Prostate gland (tissue), 2 donors: Measurements from ENCODE around the gene BOLL. TPM values are rescaled to one million over a fixed set of nuclear protein-coding genes. Genes with fewer than 3 reads are reported as not detected.
A peak's percentile ranks its signal among the peaks of the same experiment; 100 is the strongest.

ENCODE experiments used
- DNase-seq: peaks from one replicate; pipeline ENCODE4 v3.0.0-alpha.2; 2019; ENCODE audit warnings: low spot score
- H3K27ac ChIP-seq, 2 donors: fragments of 200-600 bp; sonication (generic); 2 replicates each; pipeline ENCODE4 v1.5.1; 2017 to 2019
- H3K27me3 ChIP-seq: fragments of 200-600 bp; sonication (generic); replicated peaks from 2 replicates; pipeline ENCODE4 v1.5.1; 2019; ENCODE audit not compliant: insufficient read depth
- H3K36me3 ChIP-seq, 2 donors: fragments of 200-600 bp; sonication (generic); 1 replicate in 1 of 2; 2 replicates in 1 of 2; pipeline versions ENCODE4 v1.5.1 to v1.8.1; 2017 to 2019
- H3K4me1 ChIP-seq: fragments of 200-600 bp; sonication (generic); replicated peaks from 2 replicates; pipeline ENCODE4 v1.5.1; 2019
- H3K4me3 ChIP-seq, 2 donors: fragments of 200-600 bp; sonication (generic); 2 replicates each; pipeline ENCODE4 v1.5.1; 2017 to 2019
- H3K9me3 ChIP-seq: fragments of 200-600 bp; sonication (generic); 2 replicates; pipeline ENCODE4 v1.5.1; 2017
- POLR2A ChIP-seq: fragments of 450-650 bp; IDR thresholded peaks from one replicate; pipeline ENCODE4 v1.6.1; 2016; ENCODE audit warnings: antibody characterized with exemption, mild to moderate bottlenecking
- POLR2AphosphoS5 ChIP-seq: sonication (generic); formaldehyde crosslinking; IDR thresholded peaks from one replicate; pipeline ENCODE4 v1.6.1; 2017; ENCODE audit warnings: antibody characterized with exemption
- WGBS: methylation state at CpG from one replicate; pipeline ENCODE4 v1.1.5; 2018; 5-methylcytosine and 5-hydroxymethylcytosine counted together
- intact Hi-C: fragments of 100-400 bp; cut with DNase I; formaldehyde crosslinking; loops from one replicate; pipeline ENCODE4 v1.14.2; 2022
- total RNA-seq, 2 donors: library from RNA; depleted of rRNA; stranded (reverse); fragments of >200 nt; gene quantifications; one replicate each; pipeline ENCODE4 v1.1.0, GENCODE V29; 2016
- TF ChIP-seq, protein P1 (sequence below), 4 experiments: fragments of 200-600 bp in 2 of 4; fragments of 450-650 bp in 2 of 4; sonication (generic) in 2 of 4; IDR thresholded peaks; 1 replicate in 3 of 4; 2 replicates in 1 of 4; pipeline ENCODE4 v1.5.1; 2016 to 2019; ENCODE audit warnings: antibody characterized with exemption in 4 of 4, mild to moderate bottlenecking in 2 of 4, moderate library complexity in 2 of 4

Gene BOLL
- total RNA-seq, 2 donors from 2014 or later: 13.9 TPM; not detected in 1

DNA sequence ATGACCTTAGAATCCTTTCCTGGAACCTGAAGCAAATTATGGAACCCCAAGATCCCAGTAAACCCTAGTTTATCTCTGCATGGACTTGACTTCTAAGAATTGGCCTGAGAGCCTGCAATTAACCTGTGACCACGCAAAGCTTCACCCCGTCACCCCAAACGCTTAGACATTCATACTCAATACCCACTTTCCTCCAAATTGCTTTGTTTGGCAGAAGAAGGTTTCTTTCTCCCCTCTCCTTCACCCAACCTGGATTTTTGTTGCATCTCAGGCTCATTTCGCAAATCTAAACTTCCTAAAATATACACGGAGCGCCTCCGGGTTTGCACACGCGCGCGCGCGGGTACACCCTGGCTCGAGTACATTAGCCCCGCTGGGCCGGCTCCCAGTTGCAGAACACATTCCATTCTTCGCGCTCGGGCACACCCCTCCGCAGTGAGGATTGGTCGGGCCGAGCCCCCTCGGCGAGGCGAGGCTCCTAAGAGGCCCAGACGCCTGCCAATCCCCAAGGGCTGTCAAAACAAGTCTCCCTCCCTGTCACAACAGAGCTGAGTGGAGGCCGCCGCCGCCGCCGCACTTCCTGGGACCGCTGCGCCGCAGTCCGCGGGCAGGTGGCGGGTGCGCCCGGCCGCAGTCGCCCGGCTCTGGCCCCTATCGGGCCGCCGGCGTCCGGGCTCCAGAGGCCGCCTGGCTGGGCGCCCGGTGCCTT lies 19.1 kb upstream of the BOLL start, which contains the start of gene PLCL1:
PLCL1 (plus strand) TSS at position 545 of the 709 bp plus-strand sequence.
- intact Hi-C loops: loop anchor here (5.0 to 10.0 kb wide), 4 partner anchors 121 to 421 kb away; no protein-coding TSS in a partner anchor
- Histone ChIP-seq H3K27me3 (no peaks in the 10 kb centered on the region), H3K36me3 (no peaks in the 10 kb centered on the region), H3K9me3 (no peaks in the 10 kb centered on the region), H3K4me3 (peak within 1 kb of the TSS; percentile 70 to 75), H3K27ac (peak within 1 kb of the TSS; percentile 68 to 74), H3K4me1 (peaks cover 4% of the 10 kb centered on the region)
- DNase-seq: peak; percentile 94
- WGBS: 1% methylated on average over 47 of the region's 50 CpGs
- TF ChIP-seq POLR2AphosphoS5 (peak; percentile 88), POLR2A (peak; percentile 83)
- TF ChIP-seq, protein P1, sequence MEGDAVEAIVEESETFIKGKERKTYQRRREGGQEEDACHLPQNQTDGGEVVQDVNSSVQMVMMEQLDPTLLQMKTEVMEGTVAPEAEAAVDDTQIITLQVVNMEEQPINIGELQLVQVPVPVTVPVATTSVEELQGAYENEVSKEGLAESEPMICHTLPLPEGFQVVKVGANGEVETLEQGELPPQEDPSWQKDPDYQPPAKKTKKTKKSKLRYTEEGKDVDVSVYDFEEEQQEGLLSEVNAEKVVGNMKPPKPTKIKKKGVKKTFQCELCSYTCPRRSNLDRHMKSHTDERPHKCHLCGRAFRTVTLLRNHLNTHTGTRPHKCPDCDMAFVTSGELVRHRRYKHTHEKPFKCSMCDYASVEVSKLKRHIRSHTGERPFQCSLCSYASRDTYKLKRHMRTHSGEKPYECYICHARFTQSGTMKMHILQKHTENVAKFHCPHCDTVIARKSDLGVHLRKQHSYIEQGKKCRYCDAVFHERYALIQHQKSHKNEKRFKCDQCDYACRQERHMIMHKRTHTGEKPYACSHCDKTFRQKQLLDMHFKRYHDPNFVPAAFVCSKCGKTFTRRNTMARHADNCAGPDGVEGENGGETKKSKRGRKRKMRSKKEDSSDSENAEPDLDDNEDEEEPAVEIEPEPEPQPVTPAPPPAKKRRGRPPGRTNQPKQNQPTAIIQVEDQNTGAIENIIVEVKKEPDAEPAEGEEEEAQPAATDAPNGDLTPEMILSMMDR (IDR thresholded peaks at IDR 0.05): peak in 2 of 4 experiments; percentile 32 to 34

DNA sequence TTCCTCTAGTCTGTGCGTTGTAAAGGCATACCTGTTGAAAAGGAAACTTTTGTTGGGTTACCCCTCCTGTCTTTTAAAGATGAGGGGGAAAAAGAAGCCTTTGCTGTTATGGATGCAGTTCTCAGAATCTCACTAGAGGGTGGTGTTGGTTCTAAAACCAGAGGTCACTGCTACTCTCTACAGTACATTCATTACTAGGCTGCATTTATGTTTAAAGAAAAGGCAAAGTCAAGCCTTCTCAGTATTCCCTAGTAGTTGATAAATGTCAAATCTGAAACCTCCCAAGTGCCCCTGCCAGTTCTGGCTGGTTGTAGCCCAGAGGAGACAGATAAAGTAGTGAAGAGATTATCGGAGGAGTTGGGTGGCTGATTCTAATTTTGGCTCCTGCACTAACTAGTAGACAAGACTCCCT lies 17.9 kb upstream of the BOLL start:
- H3K9me3 ChIP-seq: no peaks in the 10 kb centered on the region
- H3K27me3 ChIP-seq: no peaks in the 10 kb centered on the region
- no peak overlapping the region for H3K4me3 ChIP-seq
- H3K4me1 ChIP-seq: peaks cover 4% of the 10 kb centered on the region
- intact Hi-C loops: loop anchor here (5.0 to 10.0 kb wide), 4 partner anchors 122 to 422 kb away; no protein-coding TSS in a partner anchor
- H3K36me3 ChIP-seq: no peaks in the 10 kb centered on the region
- WGBS: 19% methylated on average over 2 of the region's 2 CpGs
- no peak overlapping the region for H3K27ac ChIP-seq
- TF ChIP-seq, protein P1 (IDR thresholded peaks at IDR 0.05): peak; percentile 26 to 74 (median 59)
- TF ChIP-seq POLR2AphosphoS5: peak; percentile 8
- no peak for TF ChIP-seq POLR2A
- DNase-seq: peak; percentile 23

DNA sequence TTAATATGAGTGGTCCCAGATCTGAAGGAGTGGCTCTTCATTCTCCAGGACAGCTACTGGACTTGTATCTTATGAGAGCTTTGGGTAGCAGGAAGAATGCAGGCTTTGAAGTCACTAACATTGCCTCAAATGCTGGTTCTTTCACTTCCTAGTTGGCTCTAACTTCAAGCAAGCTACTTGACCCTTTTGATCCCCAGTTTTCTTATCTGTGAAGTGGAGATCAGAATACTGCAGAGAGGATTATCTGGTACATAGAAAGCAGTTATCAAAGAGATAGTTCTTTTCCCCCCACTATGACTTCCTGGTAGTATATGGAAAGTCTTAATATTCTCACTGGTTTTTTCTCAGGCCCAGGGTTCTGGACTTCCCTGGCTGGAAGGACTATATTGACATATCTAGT lies 15.9 kb upstream of the BOLL start:
- Histone ChIP-seq H3K4me1 (peaks cover 4% of the 10 kb centered on the region), H3K27me3 (no peaks in the 10 kb centered on the region), H3K4me3 (no peak overlapping the region), H3K9me3 (no peaks in the 10 kb centered on the region), H3K27ac (no peak overlapping the region), H3K36me3 (no peaks in the 10 kb centered on the region)
- TF ChIP-seq, protein P1 (IDR thresholded peaks at IDR 0.05): no peak
- TF ChIP-seq POLR2AphosphoS5: no peak
- DNase-seq: no peak
- intact Hi-C loops: loop anchor here (5.0 to 10.0 kb wide), 4 partner anchors 124 to 424 kb away; no protein-coding TSS in a partner anchor

DNA sequence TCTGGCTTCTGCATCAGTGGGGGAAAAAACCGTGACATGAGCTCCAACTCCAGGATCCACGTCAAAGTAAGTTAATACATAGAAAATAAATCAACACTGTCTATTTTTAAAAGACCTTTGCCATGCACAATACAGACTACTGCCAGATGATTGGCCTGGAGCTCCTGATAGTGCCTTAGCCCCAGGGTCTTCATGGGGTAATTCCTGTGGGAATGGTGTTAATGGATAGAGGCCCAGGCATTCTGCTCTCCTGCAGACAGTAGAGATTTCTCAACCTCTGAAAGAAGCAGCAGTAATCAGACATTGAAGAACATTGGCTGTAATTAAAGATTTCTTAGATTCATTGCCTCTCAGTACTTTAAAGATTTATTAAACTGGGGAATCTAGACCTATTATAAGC lies 15.0 kb upstream of the BOLL start:
- H3K36me3 ChIP-seq: no peaks in the 10 kb centered on the region
- TF ChIP-seq POLR2A: no peak
- TF ChIP-seq, protein P1 (IDR thresholded peaks at IDR 0.05): no peak
- no peak for TF ChIP-seq POLR2AphosphoS5
- H3K4me1 ChIP-seq: peaks cover 4% of the 10 kb centered on the region
- no peak overlapping the region for H3K27ac ChIP-seq
- no peak for DNase-seq
- WGBS: 76% methylated on average over 2 of the region's 2 CpGs
- H3K27me3 ChIP-seq: no peaks in the 10 kb centered on the region
- intact Hi-C loops: loop anchor here (5.0 to 10.0 kb wide), 4 partner anchors 125 to 425 kb away; no protein-coding TSS in a partner anchor
- H3K9me3 ChIP-seq: no peaks in the 10 kb centered on the region
- H3K4me3 ChIP-seq: no peak overlapping the region

DNA sequence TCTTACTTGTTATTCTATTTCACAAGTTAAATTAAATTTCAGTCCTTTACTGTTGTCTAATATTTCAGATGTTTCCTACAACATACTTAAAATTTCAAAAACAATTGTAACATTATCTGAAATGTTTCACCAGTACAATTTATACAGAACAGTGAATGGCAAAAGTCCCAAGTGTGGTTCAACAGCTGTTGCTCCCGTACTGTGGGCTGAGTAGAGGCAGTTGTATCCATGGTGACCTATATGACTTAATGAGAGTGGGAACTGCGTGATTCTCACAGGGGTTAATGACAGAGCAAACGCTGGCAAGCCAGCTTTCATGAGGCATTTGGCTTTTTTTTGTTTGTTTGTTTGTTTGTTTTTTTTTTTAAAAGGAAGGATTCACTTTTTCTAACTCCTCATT lies 13.9 kb upstream of the BOLL start:
- no peak overlapping the region for H3K4me3 ChIP-seq
- no peaks in the 10 kb centered on the region for H3K9me3 ChIP-seq
- DNase-seq: no peak
- TF ChIP-seq, protein P1 (IDR thresholded peaks at IDR 0.05): no peak
- TF ChIP-seq POLR2A: no peak
- TF ChIP-seq POLR2AphosphoS5: no peak
- intact Hi-C loops: no loop called here
- peaks cover 4% of the 10 kb centered on the region for H3K4me1 ChIP-seq
- no peaks in the 10 kb centered on the region for H3K27me3 ChIP-seq
- H3K27ac ChIP-seq: no peak overlapping the region
- H3K36me3 ChIP-seq: no peaks in the 10 kb centered on the region
- 59% methylated on average over 3 of the region's 3 CpGs for WGBS
